Measurements from ENCODE around the gene SLC25A10.

SLC25A10 gene

GRCh38 chr17:81711814-81712467, at the start of gene SLC25A10:
TSS of gene SLC25A10 (plus strand) at chr17:81712284. CDS start at chr17:81712427, 143 bp downstream.
- DNase-seq, result peak; percentile 95

- no peak for DNase-seq
Measured at GRCh38 chr17:81664051-81664470, 48.0 kb upstream of the SLC25A10 start.

GRCh38 chr17:81665205-81666091, 46.6 kb upstream of the SLC25A10 start:
- peak; percentile 61 for DNase-seq

GRCh38 chr17:81666092-81666341, 46.1 kb upstream of the SLC25A10 start:
- peak; percentile 63 for DNase-seq

GRCh38 chr17:81666342-81667191, 45.5 kb upstream of the SLC25A10 start, which contains the start of the genes CCDC137 and OXLD1:
TSS of gene CCDC137 (plus strand) at chr17:81666737. CDS start at chr17:81666767, 30 bp downstream.
TSS of gene OXLD1 (minus strand) at chr17:81666605. CDS start at chr17:81666577, 28 bp downstream.
- peak; percentile 98 for DNase-seq

GRCh38 chr17:81667754-81668153, 44.3 kb upstream of the SLC25A10 start:
- no peak for DNase-seq

GRCh38 chr17:81672504-81672903, 39.6 kb upstream of the SLC25A10 start:
- DNase-seq, result no peak

- no peak for DNase-seq
Measured at GRCh38 chr17:81672954-81673353, 39.1 kb upstream of the SLC25A10 start.

GRCh38 chr17:81673561-81674258, 38.4 kb upstream of the SLC25A10 start:
- DNase-seq, result no peak

GRCh38 chr17:81675515-81676221, 36.4 kb upstream of the SLC25A10 start:
- peak; percentile 70 for DNase-seq

GRCh38 chr17:81676906-81677305, 35.2 kb upstream of the SLC25A10 start:
- DNase-seq, result no peak

GRCh38 chr17:81680150-81680549, 31.9 kb upstream of the SLC25A10 start:
- DNase-seq, result no peak

- no peak for DNase-seq
Measured at GRCh38 chr17:81681672-81682071, 30.4 kb upstream of the SLC25A10 start.

GRCh38 chr17:81682565-81683207, 29.4 kb upstream of the SLC25A10 start:
- peak; percentile 40 for DNase-seq

- peak; percentile 50 for DNase-seq
Measured at GRCh38 chr17:81683208-81683583, 28.9 kb upstream of the SLC25A10 start.

GRCh38 chr17:81683584-81684441, 28.3 kb upstream of the SLC25A10 start, which contains the start of the genes ARL16 and HGS:
TSS of gene ARL16 (minus strand) at chr17:81683797. CDS start at chr17:81683753, 44 bp downstream.
TSS of gene HGS (plus strand) at chr17:81684011. CDS start at chr17:81684067, 56 bp downstream.
- peak; percentile 99 for DNase-seq

- no peak for DNase-seq
Measured at GRCh38 chr17:81684442-81684911, 27.6 kb upstream of the SLC25A10 start.

GRCh38 chr17:81685108-81685507, 27.0 kb upstream of the SLC25A10 start:
- DNase-seq, result no peak

GRCh38 chr17:81686614-81687013, 25.5 kb upstream of the SLC25A10 start:
- DNase-seq, result no peak
